K562 (cell line): Measurements from ENCODE around the gene ATPAF2. TPM values are rescaled to one million over a fixed set of nuclear protein-coding genes. Genes with fewer than 3 reads are reported as not detected.

Source experiments
- FIP1L1 ChIP-seq: fragments of 200-400 bp; formaldehyde crosslinking; IDR thresholded peaks from 2 replicates; pipeline ENCODE4 v1.6.1; 2018; ENCODE audit warnings: mild to moderate bottlenecking, low read depth, low read length; ENCODE audit not compliant: poor library complexity, severe bottlenecking
- NR1H2 ChIP-seq: sonication (generic); formaldehyde crosslinking; IDR thresholded peaks from 2 replicates; pipeline ENCODE4 v1.4.0; 2020; ENCODE audit warnings: mild to moderate bottlenecking, missing genetic modification reagents
- NR2C2 ChIP-seq, 2 experiments: fragments of 200-800 bp in 1 of 2; sonication (Bioruptor generic) in 1 of 2; sonication (generic) in 1 of 2; formaldehyde crosslinking in 1 of 2; IDR thresholded peaks; 2 replicates each; pipeline versions ENCODE4 v1.6.1 to v1.8.0; 2016 to 2022; ENCODE audit warnings: mild to moderate bottlenecking in 1 of 2, missing compliant biosample characterization in 1 of 2, missing genetic modification characterization in 1 of 2, missing genetic modification reagents in 1 of 2
- RAD21 ChIP-seq, 2 experiments: fragments of 250-450 bp in 1 of 2; fragments of 450-650 bp in 1 of 2; sonication (Bioruptor Pico) in 1 of 2; formaldehyde crosslinking in 1 of 2; IDR thresholded peaks in 1 of 2; conservative IDR thresholded peaks in 1 of 2; 2 replicates each; pipeline versions ENCODE4 v1.4.0 to v1.8.0; 2020 to 2022; ENCODE audit warnings: mild to moderate bottlenecking in 2 of 2, moderate library complexity in 1 of 2
- RBM14 ChIP-seq: fragments of 200-400 bp; formaldehyde crosslinking; IDR thresholded peaks from 2 replicates; pipeline ENCODE4 v1.6.1; 2018; ENCODE audit warnings: low read depth, mild to moderate bottlenecking, low read length, moderate library complexity, borderline replicate concordance; ENCODE audit not compliant: insufficient read depth
- SMARCB1 ChIP-seq: IDR thresholded peaks from 2 replicates; pipeline ENCODE4 v1.6.1; 2011; ENCODE audit warnings: improper control_type of control experiment, low read depth; ENCODE audit not compliant: insufficient read length
- TCF3 ChIP-seq: sonication (generic); formaldehyde crosslinking; IDR thresholded peaks from 2 replicates; pipeline ENCODE4 v1.4.0; 2020; ENCODE audit warnings: mild to moderate bottlenecking, missing genetic modification reagents
- ZKSCAN8 ChIP-seq: fragments of 200-800 bp; sonication (Bioruptor generic); IDR thresholded peaks from 2 replicates; pipeline ENCODE4 v1.6.1; 2016; ENCODE audit warnings: missing genetic modification characterization, missing compliant biosample characterization
- ZNF778 ChIP-seq: fragments of 450-650 bp; formaldehyde crosslinking; IDR thresholded peaks from 2 replicates; pipeline ENCODE4 v1.4.0; 2020; ENCODE audit warnings: mild to moderate bottlenecking, moderate library complexity
- polyA plus RNA-seq, 8 experiments: library from polyadenylated mRNA; depleted of rRNA in 4 of 8; stranded (reverse) in 5 of 8; unstranded in 3 of 8; fragments of >200 nt; fragmentation: Nextera tagmentation in 2 of 8; fragmentation: Illumina TruSeq in 1 of 8; extraction: Ambion mirVana in 2 of 8; extraction: Trizol in 1 of 8; gene quantifications; 2 replicates each; pipeline versions ENCODE4 v1.2.1 to v1.2.3, GENCODE V29; 2011 to 2014; ENCODE audit warnings: inconsistent platforms in 1 of 8, missing spikeins in 1 of 8
- total RNA-seq, 7 experiments: library from RNA; depleted of rRNA in 6 of 7; stranded (reverse); fragments of >200 nt in 6 of 7; fragmentation: Illumina TruSeq in 2 of 7; extraction: Trizol in 2 of 7; gene quantifications; 2 replicates each; pipeline versions ENCODE4 v1.2.1 to v1.2.3, GENCODE V29; 2011 to 2021; ENCODE audit warnings: low replicate concordance in 1 of 7
- TF ChIP-seq, protein P1 (sequence below): fragments of 200-800 bp; sonication (Bioruptor generic); IDR thresholded peaks from 2 replicates; pipeline ENCODE4 v1.6.1; 2017; ENCODE audit warnings: missing genetic modification characterization, missing compliant biosample characterization
- TF ChIP-seq, protein P2 (sequence below): fragments of 450-650 bp; IDR thresholded peaks from 2 replicates; pipeline ENCODE4 v1.6.1; 2017; ENCODE audit warnings: mild to moderate bottlenecking, moderate library complexity
- TF ChIP-seq, protein P3 (sequence below): conservative IDR thresholded peaks from 2 replicates; pipeline ENCODE4 v1.6.1; 2011; ENCODE audit warnings: low read depth, mild to moderate bottlenecking, low read length; ENCODE audit not compliant: control insufficient read depth

The ATPAF2 gene
- total and polyA plus RNA-seq, 9 of the 15 experiments (the other 6 are each of a cell fraction or from before 2014, with no cell fraction given): 2.1 to 19.2 (median 11.3) TPM

DNA sequence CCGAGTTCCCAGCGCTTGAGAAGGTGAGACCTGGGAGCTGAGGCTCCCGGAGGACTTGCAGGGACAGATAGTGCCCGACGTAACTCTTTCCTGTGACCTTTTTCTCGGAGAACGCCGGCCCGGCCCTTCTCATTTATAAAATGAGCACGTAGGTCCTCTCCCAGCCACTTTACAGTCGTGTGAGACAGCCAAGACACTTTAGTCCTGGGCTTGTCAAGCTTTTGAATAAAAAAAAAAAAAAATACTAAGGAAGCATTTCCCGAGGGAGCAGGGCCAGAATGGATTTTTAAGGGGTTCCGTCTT lies 66.1 kb downstream of the ATPAF2 start (continued):
- no peak for TF ChIP-seq NR2C2 (CRISPR knock-in tag; IDR thresholded peaks at IDR 0.05)
- peak; percentile 92 for TF ChIP-seq NR2C2 (tag; IDR thresholded peaks at IDR 0.05)
- no peak for TF ChIP-seq FIP1L1
- TF ChIP-seq ZKSCAN8: no peak
- no peak for TF ChIP-seq TCF3 (CRISPR knock-in tag)
- TF ChIP-seq, protein P1, sequence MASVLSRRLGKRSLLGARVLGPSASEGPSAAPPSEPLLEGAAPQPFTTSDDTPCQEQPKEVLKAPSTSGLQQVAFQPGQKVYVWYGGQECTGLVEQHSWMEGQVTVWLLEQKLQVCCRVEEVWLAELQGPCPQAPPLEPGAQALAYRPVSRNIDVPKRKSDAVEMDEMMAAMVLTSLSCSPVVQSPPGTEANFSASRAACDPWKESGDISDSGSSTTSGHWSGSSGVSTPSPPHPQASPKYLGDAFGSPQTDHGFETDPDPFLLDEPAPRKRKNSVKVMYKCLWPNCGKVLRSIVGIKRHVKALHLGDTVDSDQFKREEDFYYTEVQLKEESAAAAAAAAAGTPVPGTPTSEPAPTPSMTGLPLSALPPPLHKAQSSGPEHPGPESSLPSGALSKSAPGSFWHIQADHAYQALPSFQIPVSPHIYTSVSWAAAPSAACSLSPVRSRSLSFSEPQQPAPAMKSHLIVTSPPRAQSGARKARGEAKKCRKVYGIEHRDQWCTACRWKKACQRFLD (CRISPR knock-in tag): no peak
- no peak for TF ChIP-seq SMARCB1
- TF ChIP-seq RAD21 (CRISPR knock-in tag; conservative IDR thresholded peaks at IDR 0.05 in 1 of 2, IDR thresholded peaks at IDR 0.05 in 1 of 2): no peak
- TF ChIP-seq, protein P2, sequence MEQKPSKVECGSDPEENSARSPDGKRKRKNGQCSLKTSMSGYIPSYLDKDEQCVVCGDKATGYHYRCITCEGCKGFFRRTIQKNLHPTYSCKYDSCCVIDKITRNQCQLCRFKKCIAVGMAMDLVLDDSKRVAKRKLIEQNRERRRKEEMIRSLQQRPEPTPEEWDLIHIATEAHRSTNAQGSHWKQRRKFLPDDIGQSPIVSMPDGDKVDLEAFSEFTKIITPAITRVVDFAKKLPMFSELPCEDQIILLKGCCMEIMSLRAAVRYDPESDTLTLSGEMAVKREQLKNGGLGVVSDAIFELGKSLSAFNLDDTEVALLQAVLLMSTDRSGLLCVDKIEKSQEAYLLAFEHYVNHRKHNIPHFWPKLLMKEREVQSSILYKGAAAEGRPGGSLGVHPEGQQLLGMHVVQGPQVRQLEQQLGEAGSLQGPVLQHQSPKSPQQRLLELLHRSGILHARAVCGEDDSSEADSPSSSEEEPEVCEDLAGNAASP: no peak
- TF ChIP-seq, protein P3, sequence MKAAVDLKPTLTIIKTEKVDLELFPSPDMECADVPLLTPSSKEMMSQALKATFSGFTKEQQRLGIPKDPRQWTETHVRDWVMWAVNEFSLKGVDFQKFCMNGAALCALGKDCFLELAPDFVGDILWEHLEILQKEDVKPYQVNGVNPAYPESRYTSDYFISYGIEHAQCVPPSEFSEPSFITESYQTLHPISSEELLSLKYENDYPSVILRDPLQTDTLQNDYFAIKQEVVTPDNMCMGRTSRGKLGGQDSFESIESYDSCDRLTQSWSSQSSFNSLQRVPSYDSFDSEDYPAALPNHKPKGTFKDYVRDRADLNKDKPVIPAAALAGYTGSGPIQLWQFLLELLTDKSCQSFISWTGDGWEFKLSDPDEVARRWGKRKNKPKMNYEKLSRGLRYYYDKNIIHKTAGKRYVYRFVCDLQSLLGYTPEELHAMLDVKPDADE: no peak; the same call in 1 of the 2 replicates
- TF ChIP-seq ZNF778: no peak
- no peak for TF ChIP-seq NR1H2 (CRISPR knock-in tag)
- no peak for TF ChIP-seq RBM14
